Esophagus squamous epithelium (tissue), 4 donors: Measurements from ENCODE around the gene ELP2.

Experiments
- CTCF ChIP-seq, 6 experiments: fragments of 450-650 bp in 4 of 6; fragments of 200-600 bp in 2 of 6; sonication (generic) in 2 of 6; IDR thresholded peaks; one replicate each; pipeline ENCODE4 v1.5.1; 2016 to 2019; ENCODE audit warnings: antibody characterized with exemption in 6 of 6, mild to moderate bottlenecking in 4 of 6, moderate library complexity in 4 of 6
- POLR2A ChIP-seq, 4 donors: fragments of 450-650 bp; IDR thresholded peaks; one replicate each; pipeline ENCODE4 v1.6.1; 2017; ENCODE audit warnings: antibody characterized with exemption in 4 of 4, mild to moderate bottlenecking in 4 of 4, moderate library complexity in 3 of 4

GRCh38 chr18:36181441-36181840, 51.7 kb downstream of the ELP2 start:
- TF ChIP-seq CTCF (IDR thresholded peaks at IDR 0.05) (no peak), POLR2A (IDR thresholded peaks at IDR 0.05) (no peak)
